ENCODE results near the gene SMIM35. TPM values are rescaled to one million over a fixed set of nuclear protein-coding genes. Genes with fewer than 3 reads are reported as not detected.

SMIM35 gene
- polyA plus RNA-seq, 2 donors: 0.01 to 0.02 TPM

DNA sequence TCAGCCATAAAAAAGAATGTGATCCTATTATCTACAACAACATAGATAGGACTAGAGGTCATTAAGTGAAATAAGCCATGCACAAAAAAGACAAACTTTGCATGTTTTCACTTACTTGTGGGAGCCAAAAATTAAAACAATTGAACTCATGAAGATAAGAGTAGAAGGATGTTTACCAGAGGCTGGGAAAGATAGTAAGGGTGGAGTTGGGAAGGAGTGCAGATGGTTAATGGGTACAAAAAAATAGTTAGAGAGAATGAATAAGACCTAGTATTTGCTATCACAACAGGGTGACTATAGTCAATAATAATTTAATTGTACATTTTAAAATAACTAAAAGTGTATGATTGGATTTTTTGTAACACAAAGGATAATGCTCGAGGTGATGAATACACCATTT, 127.8 kb downstream of the SMIM35 start:
- Histone ChIP-seq H3K4me1 (ENCODE audit: control insufficient read depth in 2 of 2, insufficient read depth in 2 of 2, low read length in 1 of 2) (no peaks in the 10 kb centered on the region), H3K27ac (ENCODE audit: low read depth in 2 of 2, low read length in 1 of 2) (no peak overlapping the region), H3K36me3 (ENCODE audit: control insufficient read depth in 2 of 2, insufficient read depth in 2 of 2, low read length in 1 of 2) (no peaks in the 10 kb centered on the region), H3K4me3 (ENCODE audit: low read depth in 1 of 2, low read length in 2 of 2) (no peak overlapping the region), H3K27me3 (ENCODE audit: control insufficient read depth in 1 of 2, insufficient read depth in 2 of 2, low read length in 2 of 2) (no peaks in the 10 kb centered on the region), H3K9me3 (ENCODE audit: control insufficient read depth in 2 of 2, insufficient read depth in 1 of 2, low read depth in 1 of 2, low read length in 1 of 2) (no peaks in the 10 kb centered on the region)
- 93 to 94% methylated on average over 1 of the region's 1 CpG for WGBS, 2 donors

Other genes with a start within 250 kb of the SMIM35 start
- 1 to 10 TPM; 3.4 to 7.0 TPM for gene FXYD6, start 210.3 kb downstream of the SMIM35 start, polyA plus RNA-seq
- gene TMPRSS13, start 157.6 kb downstream of the SMIM35 start, polyA plus RNA-seq: 10 to 100 TPM; 13.5 to 16.7 TPM
- 1 to 10 TPM; 2.0 to 2.2 TPM for gene IL10RA, start 100.6 kb downstream of the SMIM35 start, polyA plus RNA-seq
- gene TMPRSS4, start 9.9 kb downstream of the SMIM35 start, polyA plus RNA-seq: 100 to 1,000 TPM; 101 to 129 TPM
- gene SCN4B, start 65.9 kb upstream of the SMIM35 start, polyA plus RNA-seq: 1 to 10 TPM in 1 of 2 donors, under 1 TPM in 1; 0.75 to 1.1 TPM
- under 1 TPM; 0.06 to 0.19 TPM for gene SCN2B, start 89.7 kb upstream of the SMIM35 start, polyA plus RNA-seq
- gene JAML, start 138.0 kb upstream of the SMIM35 start, polyA plus RNA-seq: 1 to 10 TPM; 6.1 to 7.0 TPM
- 10 to 100 TPM; 18.8 to 34.1 TPM for gene MPZL3, start 165.4 kb upstream of the SMIM35 start, polyA plus RNA-seq
- gene MPZL2, start 177.3 kb upstream of the SMIM35 start, polyA plus RNA-seq: 100 to 1,000 TPM; 150 to 185 TPM
- 1 to 10 TPM; 4.6 to 5.1 TPM for gene CD3E, start 217.8 kb upstream of the SMIM35 start, polyA plus RNA-seq

Measured in esophagus (tissue), 2 donors.